PC-3 (cell line): ENCODE measurements around the gene LHX1. TPM values are rescaled to one million over a fixed set of nuclear protein-coding genes. Genes with fewer than 3 reads are reported as not detected.
A peak's percentile ranks its signal among the peaks of the same experiment; 100 is the strongest.

Experiments used
- ATAC-seq: fragments of 200-7000 bp; cut with Tn5 transposase; 2 replicates; pipeline ENCODE4 v1.9.1; 2020; ENCODE audit warnings: mild to moderate bottlenecking, moderate library complexity
- BruUV-seq: library from RNA; stranded (reverse); fragments of 400-500 nt; replicated peaks from 2 replicates; lab custom pipeline; 2021; lab: Mats Ljungman, UMichigan
- CTCF ChIA-PET: fragments of 300-600 bp; sonication (Branson Sonifier 250); formaldehyde crosslinking; loops from one replicate; lab custom pipeline; 2022; ENCODE audit warnings: antibody characterized with exemption; lab: Charles Lee
- POLR2A ChIA-PET: fragments of 300-600 bp; sonication (Branson Sonifier 250); formaldehyde crosslinking; loops from one replicate; lab custom pipeline; 2022; ENCODE audit warnings: antibody characterized with exemption; ENCODE audit not compliant: unreplicated experiment; lab: Charles Lee
- DNase-seq: peaks from one replicate; pipeline ENCODE4 v3.0.0-alpha.2; 2015
- H2AFZ ChIP-seq: fragments of 300-600 bp; sonication (generic); 2 replicates; pipeline ENCODE4 v1.6.0; 2016; ENCODE audit warnings: antibody characterized with exemption, low read length
- H3F3A ChIP-seq: fragments of 300-600 bp; sonication (generic); one replicate; pipeline ENCODE4 v1.6.0; 2017; ENCODE audit warnings: antibody characterized with exemption, low read length, control low read depth, mild to moderate bottlenecking; ENCODE audit not compliant: unreplicated experiment
- H3K27ac ChIP-seq: fragments of 300-600 bp; sonication (generic); 2 replicates; pipeline ENCODE4 v1.5.1; 2016; ENCODE audit warnings: mild to moderate bottlenecking, low read length
- H3K27me3 ChIP-seq: fragments of 300-600 bp; sonication (generic); 2 replicates; pipeline ENCODE4 v1.6.1; 2016; ENCODE audit warnings: low read length, mixed read lengths
- H3K36me3 ChIP-seq: fragments of 300-600 bp; sonication (generic); 2 replicates; pipeline ENCODE4 v1.6.1; 2016; ENCODE audit warnings: low read depth, mixed run types, low read length, mixed read lengths
- H3K4me1 ChIP-seq: fragments of 300-600 bp; sonication (generic); 2 replicates; pipeline ENCODE4 v1.5.1; 2016; ENCODE audit warnings: low read length; ENCODE audit not compliant: insufficient read depth
- H3K4me2 ChIP-seq: fragments of 300-600 bp; sonication (generic); 2 replicates; pipeline ENCODE4 v1.6.0; 2016; ENCODE audit warnings: low read length
- H3K4me3 ChIP-seq: fragments of 300-600 bp; sonication (generic); 2 replicates; pipeline ENCODE4 v1.5.1; 2016; ENCODE audit warnings: mild to moderate bottlenecking, low read length, mixed read lengths
- H3K79me2 ChIP-seq: fragments of 300-600 bp; sonication (generic); 2 replicates; pipeline ENCODE4 v1.6.1; 2017; ENCODE audit warnings: low read length, mixed read lengths
- H3K9ac ChIP-seq: fragments of 300-600 bp; sonication (generic); 2 replicates; pipeline ENCODE4 v1.6.0; 2016; ENCODE audit warnings: mild to moderate bottlenecking, low read length
- H3K9me2 ChIP-seq: fragments of 300-600 bp; sonication (generic); replicated peaks from 2 replicates; pipeline ENCODE4 v1.6.1; 2016; ENCODE audit warnings: mixed run types, low read length, mixed read lengths
- H3K9me3 ChIP-seq: fragments of 300-600 bp; sonication (generic); 2 replicates; pipeline ENCODE4 v1.6.1; 2016; ENCODE audit warnings: low read length, mixed read lengths
- H4K20me1 ChIP-seq: fragments of 300-600 bp; sonication (generic); 2 replicates; pipeline ENCODE4 v1.6.1; 2016; ENCODE audit warnings: low read length, mixed read lengths
- EZH2 ChIP-seq: fragments of 300-600 bp; sonication (generic); IDR thresholded peaks from one replicate; pipeline ENCODE4 v1.6.1; 2017; ENCODE audit warnings: antibody characterized with exemption, mild to moderate bottlenecking, low read length; ENCODE audit not compliant: unreplicated experiment
- EZH2phosphoT487 ChIP-seq: fragments of 300-600 bp; sonication (generic); IDR thresholded peaks from 2 replicates; pipeline ENCODE4 v1.6.1; 2018; ENCODE audit warnings: mild to moderate bottlenecking, antibody characterized with exemption, low read length, borderline replicate concordance
- intact Hi-C: fragments of 100-400 bp; cut with micrococcal nuclease; formaldehyde crosslinking; loops from 2 replicates; pipeline ENCODE4 v1.9.0; 2023
- total RNA-seq: library from RNA; depleted of rRNA; stranded (reverse); fragments of >200 nt; gene quantifications from 2 replicates; pipeline ENCODE4 v1.2.3, GENCODE V29; 2014
- TF ChIP-seq, protein P1 (sequence below): fragments of 300-600 bp; sonication (generic); conservative IDR thresholded peaks from 2 replicates; pipeline ENCODE4 v1.5.1; 2017; ENCODE audit warnings: antibody characterized with exemption, low read depth, mild to moderate bottlenecking, low read length

Gene LHX1
- total RNA-seq, 1 experiment from 2014 or later, result not detected

GRCh38 chr17:36920032-36921005, 17.0 kb upstream of the LHX1 start:
- H3F3A ChIP-seq, result no peaks in the 10 kb centered on the region
- H3K4me1 ChIP-seq, result peaks cover 42% of the 10 kb centered on the region
- no peak for TF ChIP-seq EZH2
- no peak for TF ChIP-seq EZH2phosphoT487
- TF ChIP-seq, protein P1, sequence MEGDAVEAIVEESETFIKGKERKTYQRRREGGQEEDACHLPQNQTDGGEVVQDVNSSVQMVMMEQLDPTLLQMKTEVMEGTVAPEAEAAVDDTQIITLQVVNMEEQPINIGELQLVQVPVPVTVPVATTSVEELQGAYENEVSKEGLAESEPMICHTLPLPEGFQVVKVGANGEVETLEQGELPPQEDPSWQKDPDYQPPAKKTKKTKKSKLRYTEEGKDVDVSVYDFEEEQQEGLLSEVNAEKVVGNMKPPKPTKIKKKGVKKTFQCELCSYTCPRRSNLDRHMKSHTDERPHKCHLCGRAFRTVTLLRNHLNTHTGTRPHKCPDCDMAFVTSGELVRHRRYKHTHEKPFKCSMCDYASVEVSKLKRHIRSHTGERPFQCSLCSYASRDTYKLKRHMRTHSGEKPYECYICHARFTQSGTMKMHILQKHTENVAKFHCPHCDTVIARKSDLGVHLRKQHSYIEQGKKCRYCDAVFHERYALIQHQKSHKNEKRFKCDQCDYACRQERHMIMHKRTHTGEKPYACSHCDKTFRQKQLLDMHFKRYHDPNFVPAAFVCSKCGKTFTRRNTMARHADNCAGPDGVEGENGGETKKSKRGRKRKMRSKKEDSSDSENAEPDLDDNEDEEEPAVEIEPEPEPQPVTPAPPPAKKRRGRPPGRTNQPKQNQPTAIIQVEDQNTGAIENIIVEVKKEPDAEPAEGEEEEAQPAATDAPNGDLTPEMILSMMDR, result no peak
- H3K36me3 ChIP-seq, result no peaks in the 10 kb centered on the region
- H3K9me2 ChIP-seq, result no peaks in the 10 kb centered on the region
- H3K27me3 ChIP-seq, result no peaks in the 10 kb centered on the region
- peak overlapping the region; percentile 73 for H3K9ac ChIP-seq
- ATAC-seq (peak; percentile 33), DNase-seq (peak; percentile 65)
- POLR2A ChIA-PET, result no interaction called here
- BruUV-seq, result no TSS peak
- no peaks in the 10 kb centered on the region for H3K79me2 ChIP-seq
- no peaks in the 10 kb centered on the region for H4K20me1 ChIP-seq
- CTCF ChIA-PET, result no interaction called here
- peak overlapping the region; percentile 79 for H2AFZ ChIP-seq
- peak overlapping the region; percentile 73 for H3K4me2 ChIP-seq
- H3K4me3 ChIP-seq, result peak overlapping the region; percentile 27; the same call in 1 of the 2 replicates
- intact Hi-C loops, result loop anchor here (2.0 kb wide), 1 partner anchor 70 kb away; no protein-coding TSS in a partner anchor
- peak overlapping the region; percentile 95 for H3K27ac ChIP-seq
- H3K9me3 ChIP-seq, result no peaks in the 10 kb centered on the region

GRCh38 chr17:36921095-36921851, 16.0 kb upstream of the LHX1 start:
- peak overlapping the region; percentile 79 for H2AFZ ChIP-seq
- H3K27ac ChIP-seq, result peak overlapping the region; percentile 95
- H3F3A ChIP-seq, result no peaks in the 10 kb centered on the region
- no peaks in the 10 kb centered on the region for H3K27me3 ChIP-seq
- H3K9me2 ChIP-seq, result no peaks in the 10 kb centered on the region
- intact Hi-C loops, result loop anchor here (2.0 kb wide), 1 partner anchor 70 kb away; no protein-coding TSS in a partner anchor
- ATAC-seq (peak; percentile 93), DNase-seq (peak; percentile 92)
- POLR2A ChIA-PET, result no interaction called here
- H4K20me1 ChIP-seq, result no peaks in the 10 kb centered on the region
- TF ChIP-seq EZH2 (no peak), EZH2phosphoT487 (no peak)
- TF ChIP-seq, protein P1, result no peak
- CTCF ChIA-PET, result no interaction called here
- H3K4me3 ChIP-seq, result peak overlapping the region; percentile 27; the same call in 1 of the 2 replicates
- no peaks in the 10 kb centered on the region for H3K9me3 ChIP-seq
- TSS peak; percentile 76 for BruUV-seq
- H3K79me2 ChIP-seq, result no peaks in the 10 kb centered on the region
- H3K9ac ChIP-seq, result peak overlapping the region; percentile 73
- no peaks in the 10 kb centered on the region for H3K36me3 ChIP-seq
- H3K4me1 ChIP-seq, result peaks cover 42% of the 10 kb centered on the region
- H3K4me2 ChIP-seq, result peak overlapping the region; percentile 73
